K562 (cell line): Measurements from ENCODE around the gene RABGAP1L. TPM values are rescaled to one million over a fixed set of nuclear protein-coding genes. Genes with fewer than 3 reads are reported as not detected.

Experiments
- ATAC-seq: fragments of 200-7000 bp; cut with Tn5 transposase; 3 replicates; pipeline ENCODE4 v1.9.1; 2020; ENCODE audit warnings: moderate library complexity
- BruUV-seq: library from RNA; stranded (reverse); fragments of 400-500 nt; replicated peaks from 2 replicates; lab custom pipeline; 2021; lab: Mats Ljungman, UMichigan
- CTCF ChIA-PET: fragments of 300-600 bp; formaldehyde crosslinking; extraction: SDS; loops from one replicate; lab custom pipeline; 2021; ENCODE audit warnings: low intra/inter-chr PET ratio; lab: Yijun Ruan, JAX
- POLR2A ChIA-PET: fragments of 300-600, 350-650 bp; sonication (Branson Sonifier 250); formaldehyde crosslinking; extraction: SDS; loops from one replicate; lab custom pipeline; 2021; ENCODE audit warnings: antibody characterized with exemption, inconsistent platforms; lab: Yijun Ruan, JAX
- DNase-seq, 4 experiments: peaks; one replicate each; pipeline versions ENCODE4 v3.0.0 to v3.0.0-alpha.2; 2011 to 2018; ENCODE audit warnings: low spot score in 3 of 4, mixed read lengths in 3 of 4; ENCODE audit errors: extremely low read depth in 1 of 4
- FAIRE-seq: peaks from 2 replicates; lab custom pipeline; 2011; peaks lifted over from hg19 to GRCh38; lab: Jason Lieb, UNC
- H2AFZ ChIP-seq: 2 replicates; pipeline ENCODE4 v1.6.0; 2011; ENCODE audit warnings: low read depth, low read length, control low read depth, inconsistent platforms
- H3K27ac ChIP-seq: fragments of 200-600 bp; 3 replicates; pipeline ENCODE4 v1.8.0; 2011; ENCODE audit warnings: low read depth, mild to moderate bottlenecking, control low read depth, inconsistent platforms, low read length, moderate library complexity, mixed read lengths; ENCODE audit errors: extremely low read depth
- H3K27me3 ChIP-seq, 2 experiments: fragments of 300-600 bp in 1 of 2; 2 replicates in 1 of 2; 3 replicates in 1 of 2; pipeline versions ENCODE4 v1.6.0 to v1.8.0; 2011; ENCODE audit warnings: inconsistent platforms in 2 of 2, low read length in 2 of 2, mild to moderate bottlenecking in 1 of 2, mixed read lengths in 1 of 2, moderate library complexity in 1 of 2; ENCODE audit not compliant: control insufficient read depth in 2 of 2, insufficient read depth in 2 of 2
- H3K36me3 ChIP-seq: fragments of 300-600 bp; 3 replicates; pipeline ENCODE4 v1.8.0; 2011; ENCODE audit warnings: mild to moderate bottlenecking, low read length, inconsistent platforms; ENCODE audit not compliant: control insufficient read depth, insufficient read depth
- H3K4me1 ChIP-seq, 2 experiments: fragments of 200-600 bp in 1 of 2; replicated peaks in 1 of 2; 2 replicates in 1 of 2; 3 replicates in 1 of 2; pipeline versions ENCODE4 v1.5.1 to v1.8.0; 2011; ENCODE audit warnings: inconsistent platforms in 2 of 2, low read length in 2 of 2, mild to moderate bottlenecking in 1 of 2, mixed read lengths in 1 of 2, moderate library complexity in 1 of 2; ENCODE audit not compliant: control insufficient read depth in 2 of 2, insufficient read depth in 2 of 2
- H3K4me2 ChIP-seq: 2 replicates; pipeline ENCODE4 v1.6.1; 2011; ENCODE audit warnings: low read length, control low read depth, inconsistent platforms, mixed read lengths; ENCODE audit not compliant: insufficient read depth
- H3K4me3 ChIP-seq: fragments of 200-600 bp; sonication (generic), shearing (Covaris generic); 2 replicates; pipeline ENCODE4 v1.5.1; 2016; ENCODE audit warnings: control low read depth, inconsistent platforms
- H3K79me2 ChIP-seq: fragments of 200-600 bp; 3 replicates; pipeline ENCODE4 v1.8.0; 2011; ENCODE audit warnings: low read length, inconsistent platforms; ENCODE audit not compliant: control insufficient read depth, insufficient read depth
- H3K9ac ChIP-seq, 2 experiments: 2 replicates each; pipeline versions ENCODE4 v1.6.0 to v1.6.1; 2011; ENCODE audit warnings: low read depth in 2 of 2, low read length in 2 of 2, control low read depth in 1 of 2, inconsistent platforms in 1 of 2, mild to moderate bottlenecking in 1 of 2, mixed read lengths in 1 of 2; ENCODE audit not compliant: insufficient read depth in 1 of 2
- H3K9me1 ChIP-seq: one replicate; pipeline ENCODE4 v1.6.0; 2011; ENCODE audit warnings: inconsistent platforms, mild to moderate bottlenecking, low read length, moderate library complexity; ENCODE audit not compliant: control insufficient read depth, insufficient read depth
- H3K9me3 ChIP-seq: replicated peaks from 2 replicates; pipeline ENCODE4 v1.5.1; 2011; ENCODE audit warnings: low read depth, low read length, inconsistent platforms; ENCODE audit not compliant: control insufficient read depth, insufficient read depth
- H4K20me1 ChIP-seq: replicated peaks from 2 replicates; pipeline ENCODE4 v1.6.1; 2011; ENCODE audit warnings: low read length, inconsistent platforms, mixed read lengths; ENCODE audit not compliant: control insufficient read depth, insufficient read depth
- CTCF ChIP-seq, 3 experiments: IDR thresholded peaks in 2 of 3; conservative IDR thresholded peaks in 1 of 3; 2 replicates each; pipeline ENCODE4 v1.5.1; 2011 to 2012; ENCODE audit warnings: low read length in 3 of 3, mild to moderate bottlenecking in 3 of 3, control low read depth in 2 of 3, improper control_type of control experiment in 1 of 3, inconsistent platforms in 1 of 3, low read depth in 1 of 3, mixed read lengths in 1 of 3, moderate library complexity in 1 of 3; ENCODE audit not compliant: insufficient read depth in 2 of 3
- REST ChIP-seq, 2 experiments: fragments of 450-650 bp; formaldehyde crosslinking in 1 of 2; IDR thresholded peaks; 2 replicates each; pipeline versions ENCODE4 v1.4.0 to v1.6.1; 2014 to 2020; ENCODE audit warnings: mild to moderate bottlenecking in 2 of 2, borderline replicate concordance in 1 of 2, low read depth in 1 of 2
- WGBS: fragments of 100-300 bp; shearing (Covaris generic); methylation state at CpG from one replicate; pipeline ENCODE4 v1.1.6; 2016; ENCODE audit warnings: low coverage, mixed read lengths; ENCODE audit not compliant: insufficient coverage; ENCODE audit errors: missing lambda C conversion rate; 5-methylcytosine and 5-hydroxymethylcytosine counted together
- in situ Hi-C: fragments of 300-500 bp; cut with MboI; formaldehyde crosslinking; loops from 4 replicates; pipeline ENCODE4 v1.15.0; 2018; ENCODE audit warnings: inconsistent platforms, mixed read lengths
- intact Hi-C: fragments of 100-400 bp; cut with micrococcal nuclease; formaldehyde crosslinking; loops from 2 replicates; pipeline ENCODE4 v1.14.2; 2022
- polyA plus RNA-seq, 8 experiments: library from polyadenylated mRNA; depleted of rRNA in 4 of 8; stranded (reverse) in 5 of 8; unstranded in 3 of 8; fragments of >200 nt; fragmentation: Nextera tagmentation in 2 of 8; fragmentation: Illumina TruSeq in 1 of 8; extraction: Ambion mirVana in 2 of 8; extraction: Trizol in 1 of 8; gene quantifications; 2 replicates each; pipeline versions ENCODE4 v1.2.1 to v1.2.3, GENCODE V29; 2011 to 2014; ENCODE audit warnings: inconsistent platforms in 1 of 8, missing spikeins in 1 of 8
- total RNA-seq, 7 experiments: library from RNA; depleted of rRNA in 6 of 7; stranded (reverse); fragments of >200 nt in 6 of 7; fragmentation: Illumina TruSeq in 2 of 7; extraction: Trizol in 2 of 7; gene quantifications; 2 replicates each; pipeline versions ENCODE4 v1.2.1 to v1.2.3, GENCODE V29; 2011 to 2021; ENCODE audit warnings: low replicate concordance in 1 of 7

Gene RABGAP1L
- total and polyA plus RNA-seq, 9 of the 15 experiments (the other 6 are each of a cell fraction or from before 2014, with no cell fraction given) = 16.5 to 44.9 (median 26.7) TPM

- intact Hi-C loops (no loop called here), in situ Hi-C loops (no loop called here)
- FAIRE-seq (no peak), DNase-seq (no peak), ATAC-seq (no peak)
- Histone ChIP-seq H3K4me2 (no peak overlapping the region), H3K4me1 (no peaks in the 10 kb centered on the region), H3K9ac (no peak overlapping the region), H3K9me1 (no peaks in the 10 kb centered on the region), H3K4me3 (no peak overlapping the region), H3K27ac (no peak overlapping the region), H3K27me3 (no peaks in the 10 kb centered on the region), H3K9me3 (no peaks in the 10 kb centered on the region), H3K79me2 (no peaks in the 10 kb centered on the region), H2AFZ (no peak overlapping the region), H3K36me3 (no peaks in the 10 kb centered on the region), H4K20me1 (no peaks in the 10 kb centered on the region)
- POLR2A ChIA-PET = interaction anchor here (1.1 kb wide), 1 partner anchor 12 kb away, joined by 4 read pairs; no protein-coding TSS in a partner anchor
- no peak for TF ChIP-seq REST (IDR thresholded peaks at IDR 0.05; ENCODE audit: borderline replicate concordance)
- no peak for TF ChIP-seq REST (CRISPR knock-in tag; IDR thresholded peaks at IDR 0.05; ENCODE audit: low read depth)
- 0 out of 6 replicates have a peak, but pooled peaks of 2 of the 3 experiments have one; percentile 2 to 5 for TF ChIP-seq CTCF (IDR thresholded peaks at IDR 0.05 in 2 of 3, conservative IDR thresholded peaks at IDR 0.05 in 1 of 3; ENCODE audit: insufficient read depth in 2 of 3, low read depth in 1 of 3, low read length in 3 of 3)
- BruUV-seq = no TSS peak
- 80% methylated on average over 2 of the region's 2 CpGs for WGBS
- CTCF ChIA-PET = no interaction called here
Measured at GRCh38 chr1:174932587-174932986, 773.3 kb downstream of the RABGAP1L start.
